ENCODE measurements around the gene OR1Q1.
"Not testable (repeated sequence)": the region's sequence is repeated elsewhere in the genome, so short reads cannot be mapped to it uniquely, and the experiment has no call there.

DNA sequence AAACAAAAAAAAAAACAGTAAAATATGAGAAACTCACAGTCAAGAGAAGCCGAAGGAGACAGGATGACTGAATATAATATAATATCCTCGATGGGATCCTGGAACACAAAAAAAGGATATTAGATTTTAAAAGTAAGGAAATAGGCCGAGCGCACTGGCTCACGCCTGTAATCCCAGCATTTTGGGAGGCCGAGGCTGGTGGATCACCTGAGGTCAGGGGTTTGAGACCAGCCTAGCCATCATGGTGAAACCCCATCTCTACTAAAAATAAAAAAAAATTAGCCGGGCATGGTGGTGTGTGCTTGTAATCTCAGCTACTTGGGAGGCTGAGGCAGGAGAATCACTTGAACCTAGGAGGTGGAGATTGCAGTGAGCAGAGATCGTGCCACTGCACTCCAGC is 31.3 kb upstream of the OR1Q1 start, which contains the start of gene OR1L8:
- TF ChIP-seq, protein P1, sequence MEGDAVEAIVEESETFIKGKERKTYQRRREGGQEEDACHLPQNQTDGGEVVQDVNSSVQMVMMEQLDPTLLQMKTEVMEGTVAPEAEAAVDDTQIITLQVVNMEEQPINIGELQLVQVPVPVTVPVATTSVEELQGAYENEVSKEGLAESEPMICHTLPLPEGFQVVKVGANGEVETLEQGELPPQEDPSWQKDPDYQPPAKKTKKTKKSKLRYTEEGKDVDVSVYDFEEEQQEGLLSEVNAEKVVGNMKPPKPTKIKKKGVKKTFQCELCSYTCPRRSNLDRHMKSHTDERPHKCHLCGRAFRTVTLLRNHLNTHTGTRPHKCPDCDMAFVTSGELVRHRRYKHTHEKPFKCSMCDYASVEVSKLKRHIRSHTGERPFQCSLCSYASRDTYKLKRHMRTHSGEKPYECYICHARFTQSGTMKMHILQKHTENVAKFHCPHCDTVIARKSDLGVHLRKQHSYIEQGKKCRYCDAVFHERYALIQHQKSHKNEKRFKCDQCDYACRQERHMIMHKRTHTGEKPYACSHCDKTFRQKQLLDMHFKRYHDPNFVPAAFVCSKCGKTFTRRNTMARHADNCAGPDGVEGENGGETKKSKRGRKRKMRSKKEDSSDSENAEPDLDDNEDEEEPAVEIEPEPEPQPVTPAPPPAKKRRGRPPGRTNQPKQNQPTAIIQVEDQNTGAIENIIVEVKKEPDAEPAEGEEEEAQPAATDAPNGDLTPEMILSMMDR (IDR thresholded peaks at IDR 0.05), result not testable (repeated sequence)
- not testable (repeated sequence) for TF ChIP-seq POLR2A (IDR thresholded peaks at IDR 0.05)

All from adrenal gland (tissue), 5 donors.